K562 (cell line): ENCODE measurements around the gene UTP11. TPM values are rescaled to one million over a fixed set of nuclear protein-coding genes. Genes with fewer than 3 reads are reported as not detected.

Experiments
- ATAC-seq: fragments of 200-7000 bp; cut with Tn5 transposase; 3 replicates; pipeline ENCODE4 v1.9.1; 2020; ENCODE audit warnings: moderate library complexity
- BruUV-seq: library from RNA; stranded (reverse); fragments of 400-500 nt; replicated peaks from 2 replicates; lab custom pipeline; 2021; lab: Mats Ljungman, UMichigan
- CTCF ChIA-PET: fragments of 300-600 bp; formaldehyde crosslinking; extraction: SDS; loops from one replicate; lab custom pipeline; 2021; ENCODE audit warnings: low intra/inter-chr PET ratio; lab: Yijun Ruan, JAX
- POLR2A ChIA-PET: fragments of 300-600, 350-650 bp; sonication (Branson Sonifier 250); formaldehyde crosslinking; extraction: SDS; loops from one replicate; lab custom pipeline; 2021; ENCODE audit warnings: antibody characterized with exemption, inconsistent platforms; lab: Yijun Ruan, JAX
- DNase-seq, 4 experiments: peaks; one replicate each; pipeline versions ENCODE4 v3.0.0 to v3.0.0-alpha.2; 2011 to 2018; ENCODE audit warnings: low spot score in 3 of 4, mixed read lengths in 3 of 4; ENCODE audit errors: extremely low read depth in 1 of 4
- FAIRE-seq: peaks from 2 replicates; lab custom pipeline; 2011; peaks lifted over from hg19 to GRCh38; lab: Jason Lieb, UNC
- H2AFZ ChIP-seq: 2 replicates; pipeline ENCODE4 v1.6.0; 2011; ENCODE audit warnings: low read depth, low read length, control low read depth, inconsistent platforms
- H3K27ac ChIP-seq: fragments of 200-600 bp; 3 replicates; pipeline ENCODE4 v1.8.0; 2011; ENCODE audit warnings: low read depth, mild to moderate bottlenecking, control low read depth, inconsistent platforms, low read length, moderate library complexity, mixed read lengths; ENCODE audit errors: extremely low read depth
- H3K27me3 ChIP-seq, 2 experiments: fragments of 300-600 bp in 1 of 2; 2 replicates in 1 of 2; 3 replicates in 1 of 2; pipeline versions ENCODE4 v1.6.0 to v1.8.0; 2011; ENCODE audit warnings: inconsistent platforms in 2 of 2, low read length in 2 of 2, mild to moderate bottlenecking in 1 of 2, mixed read lengths in 1 of 2, moderate library complexity in 1 of 2; ENCODE audit not compliant: control insufficient read depth in 2 of 2, insufficient read depth in 2 of 2
- H3K36me3 ChIP-seq: fragments of 300-600 bp; 3 replicates; pipeline ENCODE4 v1.8.0; 2011; ENCODE audit warnings: mild to moderate bottlenecking, low read length, inconsistent platforms; ENCODE audit not compliant: control insufficient read depth, insufficient read depth
- H3K4me1 ChIP-seq, 2 experiments: fragments of 200-600 bp in 1 of 2; replicated peaks in 1 of 2; 2 replicates in 1 of 2; 3 replicates in 1 of 2; pipeline versions ENCODE4 v1.5.1 to v1.8.0; 2011; ENCODE audit warnings: inconsistent platforms in 2 of 2, low read length in 2 of 2, mild to moderate bottlenecking in 1 of 2, mixed read lengths in 1 of 2, moderate library complexity in 1 of 2; ENCODE audit not compliant: control insufficient read depth in 2 of 2, insufficient read depth in 2 of 2
- H3K4me2 ChIP-seq: 2 replicates; pipeline ENCODE4 v1.6.1; 2011; ENCODE audit warnings: low read length, control low read depth, inconsistent platforms, mixed read lengths; ENCODE audit not compliant: insufficient read depth
- H3K4me3 ChIP-seq: fragments of 200-600 bp; sonication (generic), shearing (Covaris generic); 2 replicates; pipeline ENCODE4 v1.5.1; 2016; ENCODE audit warnings: control low read depth, inconsistent platforms
- H3K79me2 ChIP-seq: fragments of 200-600 bp; 3 replicates; pipeline ENCODE4 v1.8.0; 2011; ENCODE audit warnings: low read length, inconsistent platforms; ENCODE audit not compliant: control insufficient read depth, insufficient read depth
- H3K9ac ChIP-seq, 2 experiments: 2 replicates each; pipeline versions ENCODE4 v1.6.0 to v1.6.1; 2011; ENCODE audit warnings: low read depth in 2 of 2, low read length in 2 of 2, control low read depth in 1 of 2, inconsistent platforms in 1 of 2, mild to moderate bottlenecking in 1 of 2, mixed read lengths in 1 of 2; ENCODE audit not compliant: insufficient read depth in 1 of 2
- H3K9me1 ChIP-seq: one replicate; pipeline ENCODE4 v1.6.0; 2011; ENCODE audit warnings: inconsistent platforms, mild to moderate bottlenecking, low read length, moderate library complexity; ENCODE audit not compliant: control insufficient read depth, insufficient read depth
- H3K9me3 ChIP-seq: replicated peaks from 2 replicates; pipeline ENCODE4 v1.5.1; 2011; ENCODE audit warnings: low read depth, low read length, inconsistent platforms; ENCODE audit not compliant: control insufficient read depth, insufficient read depth
- H4K20me1 ChIP-seq: replicated peaks from 2 replicates; pipeline ENCODE4 v1.6.1; 2011; ENCODE audit warnings: low read length, inconsistent platforms, mixed read lengths; ENCODE audit not compliant: control insufficient read depth, insufficient read depth
- AFF4 ChIP-seq: sonication (generic); formaldehyde crosslinking; IDR thresholded peaks from 2 replicates; pipeline ENCODE4 v1.8.0; 2023; ENCODE audit warnings: mild to moderate bottlenecking, missing genetic modification reagents
- ATF3 ChIP-seq, 2 experiments: fragments of 450-650 bp in 1 of 2; sonication (generic) in 1 of 2; formaldehyde crosslinking in 1 of 2; IDR thresholded peaks in 1 of 2; conservative IDR thresholded peaks in 1 of 2; 2 replicates each; pipeline versions ENCODE4 v1.6.1 to v1.8.1; 2016 to 2023; ENCODE audit warnings: mild to moderate bottlenecking in 2 of 2, moderate library complexity in 2 of 2, inconsistent platforms in 1 of 2, missing genetic modification reagents in 1 of 2
- CEBPG ChIP-seq, 3 experiments: fragments of 200-800 bp in 1 of 3; sonication (Bioruptor generic) in 1 of 3; sonication (generic) in 1 of 3; formaldehyde crosslinking in 1 of 3; IDR thresholded peaks in 2 of 3; conservative IDR thresholded peaks in 1 of 3; 2 replicates each; pipeline versions ENCODE4 v1.6.1 to v1.8.0; 2016 to 2022; ENCODE audit warnings: missing compliant biosample characterization in 2 of 3, missing genetic modification characterization in 2 of 3, mild to moderate bottlenecking in 1 of 3, missing genetic modification reagents in 1 of 3
- CHCHD3 ChIP-seq: fragments of 250-450 bp; sonication (Bioruptor Pico); IDR thresholded peaks from 2 replicates; pipeline ENCODE4 v2.1.2; 2022; ENCODE audit warnings: mild to moderate bottlenecking
- GABPB1 ChIP-seq: sonication (generic); formaldehyde crosslinking; IDR thresholded peaks from 2 replicates; pipeline ENCODE4 v1.8.0; 2022; ENCODE audit warnings: mild to moderate bottlenecking, missing genetic modification reagents
- HINFP ChIP-seq: fragments of 450-650 bp; conservative IDR thresholded peaks from 2 replicates; pipeline ENCODE4 v1.6.1; 2016; ENCODE audit warnings: missing genetic modification characterization, low read depth, mild to moderate bottlenecking, control low read depth, missing compliant biosample characterization
- NR2C1 ChIP-seq, 2 experiments: fragments of 450-650 bp; IDR thresholded peaks; 2 replicates each; pipeline ENCODE4 v1.6.1; 2017; ENCODE audit warnings: mild to moderate bottlenecking in 2 of 2, antibody characterized with exemption in 1 of 2, inconsistent platforms in 1 of 2, missing compliant biosample characterization in 1 of 2, missing genetic modification characterization in 1 of 2
- TGIF2 ChIP-seq: sonication (generic); formaldehyde crosslinking; IDR thresholded peaks from 2 replicates; pipeline ENCODE4 v1.8.1; 2022; ENCODE audit warnings: mild to moderate bottlenecking, missing genetic modification reagents, moderate library complexity
- ZBTB43 ChIP-seq: sonication (generic); formaldehyde crosslinking; IDR thresholded peaks from 2 replicates; pipeline ENCODE4 v1.8.0; 2023; ENCODE audit warnings: mild to moderate bottlenecking, missing genetic modification reagents
- WGBS: fragments of 100-300 bp; shearing (Covaris generic); methylation state at CpG from one replicate; pipeline ENCODE4 v1.1.6; 2016; ENCODE audit warnings: low coverage, mixed read lengths; ENCODE audit not compliant: insufficient coverage; ENCODE audit errors: missing lambda C conversion rate; 5-methylcytosine and 5-hydroxymethylcytosine counted together
- in situ Hi-C: fragments of 300-500 bp; cut with MboI; formaldehyde crosslinking; loops from 4 replicates; pipeline ENCODE4 v1.15.0; 2018; ENCODE audit warnings: inconsistent platforms, mixed read lengths
- intact Hi-C: fragments of 100-400 bp; cut with micrococcal nuclease; formaldehyde crosslinking; loops from 2 replicates; pipeline ENCODE4 v1.14.2; 2022
- polyA plus RNA-seq, 8 experiments: library from polyadenylated mRNA; depleted of rRNA in 4 of 8; stranded (reverse) in 5 of 8; unstranded in 3 of 8; fragments of >200 nt; fragmentation: Nextera tagmentation in 2 of 8; fragmentation: Illumina TruSeq in 1 of 8; extraction: Ambion mirVana in 2 of 8; extraction: Trizol in 1 of 8; gene quantifications; 2 replicates each; pipeline versions ENCODE4 v1.2.1 to v1.2.3, GENCODE V29; 2011 to 2014; ENCODE audit warnings: inconsistent platforms in 1 of 8, missing spikeins in 1 of 8
- total RNA-seq, 7 experiments: library from RNA; depleted of rRNA in 6 of 7; stranded (reverse); fragments of >200 nt in 6 of 7; fragmentation: Illumina TruSeq in 2 of 7; extraction: Trizol in 2 of 7; gene quantifications; 2 replicates each; pipeline versions ENCODE4 v1.2.1 to v1.2.3, GENCODE V29; 2011 to 2021; ENCODE audit warnings: low replicate concordance in 1 of 7

The UTP11 gene
- total and polyA plus RNA-seq, 9 of the 15 experiments (the other 6 are each of a cell fraction or from before 2014, with no cell fraction given), result 91.1 to 378 (median 221) TPM

- H3K4me3 ChIP-seq, result peak overlapping the region; percentile 89
- H3K27me3 ChIP-seq, result no peaks in the 10 kb centered on the region
- 0 out of 2 replicates have a peak, but pooled peaks have one; percentile 29 for TF ChIP-seq AFF4 (CRISPR knock-in tag)
- TF ChIP-seq CEBPG (CRISPR knock-in tag; IDR thresholded peaks at IDR 0.05), result 0 out of 2 replicates have a peak, but pooled peaks have one; percentile 38
- peak; percentile 46 to 56; a peak in 2 of 4 replicates for TF ChIP-seq CEBPG (tag; conservative IDR thresholded peaks at IDR 0.05 in 1 of 2, IDR thresholded peaks at IDR 0.05 in 1 of 2)
- TF ChIP-seq NR2C1 (IDR thresholded peaks at IDR 0.05), result peak; percentile 64
- peak; percentile 45; the same call in 1 of the 2 replicates for TF ChIP-seq NR2C1 (tag; IDR thresholded peaks at IDR 0.05)
- TF ChIP-seq GABPB1 (CRISPR knock-in tag), result peak; percentile 39; the same call in 1 of the 2 replicates
- TF ChIP-seq TGIF2, result 0 out of 2 replicates have a peak, but pooled peaks have one; percentile 36
- TF ChIP-seq ATF3 (IDR thresholded peaks at IDR 0.05), result peak; percentile 50; the same call in 1 of the 2 replicates
- no peak for TF ChIP-seq ATF3 (CRISPR knock-in tag; conservative IDR thresholded peaks at IDR 0.05)
- TF ChIP-seq ZBTB43, result 0 out of 2 replicates have a peak, but pooled peaks have one; percentile 18
- no peak for TF ChIP-seq HINFP
- TF ChIP-seq CHCHD3 (CRISPR knock-in tag), result no peak
- H3K4me1 ChIP-seq, result peaks cover 17 to 46% of the 10 kb centered on the region in 2 experiments
- H4K20me1 ChIP-seq, result 0 out of 2 replicates have a peak, but pooled peaks cover 7% of the 10 kb centered on the region
- CTCF ChIA-PET, result no interaction called here
- intact Hi-C loops (loop anchor here (5.0 kb wide), 1 partner anchor 323 kb away; the partner anchor contains the start of gene CDCA8), in situ Hi-C loops (no loop called here)
- H3K9ac ChIP-seq, result peak overlapping the region; percentile 72 to 99; a peak in 3 of 4 replicates
- peak overlapping the region; percentile 99 for H3K4me2 ChIP-seq
- H3K79me2 ChIP-seq, result peaks cover 79% of the 10 kb centered on the region
- H3K36me3 ChIP-seq, result peaks cover 64% of the 10 kb centered on the region
- POLR2A ChIA-PET, result interaction anchor here (0.7 to 6.7 kb wide), 8 partner anchors 9 to 189 kb away, joined by 3 to 71 read pairs (median 8); partner anchors contain the start of gene INPP5B
- ATAC-seq (no peak), FAIRE-seq (no peak), DNase-seq (peak in 1 of 4 experiments; percentile 44)
- no peak overlapping the region for H2AFZ ChIP-seq
- H3K9me3 ChIP-seq, result no peaks in the 10 kb centered on the region
- peak overlapping the region; percentile 72 for H3K27ac ChIP-seq
- BruUV-seq, result no TSS peak
- 50% methylated on average over 10 of the region's 11 CpGs for WGBS
- no peaks in the 10 kb centered on the region for H3K9me1 ChIP-seq
These were observed 2.3 kb downstream of the UTP11 start for GRCh38 chr1:38014724-38015424.
